ENCODE results near the gene IRX4.

Gene IRX4

DNA sequence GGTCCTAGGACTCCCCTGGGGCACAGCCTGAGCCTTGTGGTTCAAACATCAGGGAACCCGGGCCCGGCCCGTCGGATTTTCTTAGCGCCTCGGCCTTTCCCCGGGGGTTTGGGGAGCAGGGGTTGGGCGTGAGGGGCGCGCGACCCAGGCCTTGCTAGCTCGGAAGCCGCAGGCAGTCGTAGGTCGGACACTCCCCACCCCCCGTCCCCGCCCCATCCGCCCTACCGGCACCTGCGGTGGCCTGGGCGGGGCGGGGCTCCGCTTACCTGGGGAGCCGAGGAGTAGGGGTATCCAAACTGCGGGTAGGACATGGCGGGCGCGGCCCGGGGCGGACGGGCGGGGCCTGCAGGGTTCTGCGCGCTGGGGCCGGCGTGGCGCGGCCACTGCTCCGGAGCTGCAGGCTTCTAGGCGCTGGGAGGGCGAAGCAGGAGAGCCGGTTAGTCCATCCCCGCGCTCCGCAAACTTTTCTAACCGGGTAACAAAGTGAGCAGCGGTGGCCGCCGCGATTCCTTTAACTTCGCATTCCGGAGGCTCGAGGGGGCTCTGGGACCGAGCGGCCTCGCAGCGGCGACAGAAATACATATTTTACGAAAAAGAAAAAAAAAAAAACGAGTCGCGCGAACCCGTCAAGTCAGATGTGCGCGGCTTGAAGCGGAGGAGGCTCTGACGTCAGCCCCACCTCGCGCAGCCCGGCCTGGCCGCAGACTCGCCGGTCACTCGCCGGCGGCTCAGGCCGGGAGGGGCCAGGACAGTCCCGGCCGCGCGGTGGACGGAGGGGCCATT is at the start of gene IRX4:
Gene IRX4 (minus strand): TSS at position 589 of the 783 bp plus-strand sequence. CDS start 278 bp downstream, at position 311.
- Histone ChIP-seq H3K79me2 (no peaks in the 10 kb centered on the region), H2AFZ (peak within 1 kb of the TSS; percentile 53), H3K9me3 (ENCODE audit: control insufficient read depth, low read length) (no peaks in the 10 kb centered on the region), H3K9ac (no peak within 1 kb of the TSS), H3K4me2 (ENCODE audit: low read length) (peak within 1 kb of the TSS; percentile 24), H3K36me3 (ENCODE audit: control insufficient read depth, insufficient read depth, low read length) (no peaks in the 10 kb centered on the region), H3K4me3 (ENCODE audit: low read depth, low read length) (peak within 1 kb of the TSS; percentile 26), H3K27ac (no peak within 1 kb of the TSS), H3K27me3 (ENCODE audit: control insufficient read depth, insufficient read depth, low read length) (peaks cover 14% of the 10 kb centered on the region), H3K4me1 (peaks cover 3% of the 10 kb centered on the region)
- TF ChIP-seq CTCF (IDR thresholded peaks at IDR 0.05): no peak

DNA sequence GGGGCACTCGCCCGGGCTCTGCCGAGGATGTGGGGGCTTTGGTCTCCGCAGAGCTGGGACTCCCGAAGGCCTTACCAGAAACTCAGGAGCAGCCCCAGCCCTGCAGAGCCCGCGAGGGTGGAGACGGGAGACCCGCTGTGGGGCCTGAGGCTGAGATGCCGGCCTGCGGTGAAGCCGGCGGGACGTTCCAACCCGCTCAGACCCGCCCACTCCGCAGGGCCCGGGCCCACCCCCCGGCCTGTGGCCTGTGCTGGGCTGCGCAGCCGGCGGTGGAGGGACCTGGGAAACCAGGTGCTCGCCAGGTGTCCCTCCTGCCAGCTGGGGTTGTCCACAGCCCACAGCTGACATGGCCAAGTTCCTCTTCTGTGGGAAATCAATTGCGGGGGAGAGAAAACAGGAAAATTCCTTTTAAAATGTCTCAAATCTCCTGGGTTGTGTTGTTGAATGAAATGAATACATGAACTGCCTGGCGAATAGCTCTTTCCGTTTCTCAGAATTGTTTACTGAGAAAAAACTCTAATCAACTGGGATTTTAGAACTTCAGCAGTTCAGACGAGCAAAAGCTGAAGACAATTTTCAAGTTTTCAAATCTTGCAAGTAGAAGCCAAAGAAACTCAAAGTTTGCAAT is 49.0 kb upstream of the IRX4 start:
- Histone ChIP-seq H3K9me3 (ENCODE audit: control insufficient read depth, low read length) (no peaks in the 10 kb centered on the region), H3K36me3 (ENCODE audit: control insufficient read depth, insufficient read depth, low read length) (no peaks in the 10 kb centered on the region), H3K9ac (peak overlapping the region; percentile 59), H3K4me3 (ENCODE audit: low read depth, low read length) (peak overlapping the region; percentile 61), H3K79me2 (no peaks in the 10 kb centered on the region), H3K27me3 (ENCODE audit: control insufficient read depth, insufficient read depth, low read length) (no peaks in the 10 kb centered on the region), H2AFZ (peak overlapping the region; percentile 75), H3K4me2 (ENCODE audit: low read length) (peak overlapping the region; percentile 75), H3K27ac (peak overlapping the region; percentile 84), H3K4me1 (peaks cover 2% of the 10 kb centered on the region)
- no peak for TF ChIP-seq CTCF (IDR thresholded peaks at IDR 0.05)

DNA sequence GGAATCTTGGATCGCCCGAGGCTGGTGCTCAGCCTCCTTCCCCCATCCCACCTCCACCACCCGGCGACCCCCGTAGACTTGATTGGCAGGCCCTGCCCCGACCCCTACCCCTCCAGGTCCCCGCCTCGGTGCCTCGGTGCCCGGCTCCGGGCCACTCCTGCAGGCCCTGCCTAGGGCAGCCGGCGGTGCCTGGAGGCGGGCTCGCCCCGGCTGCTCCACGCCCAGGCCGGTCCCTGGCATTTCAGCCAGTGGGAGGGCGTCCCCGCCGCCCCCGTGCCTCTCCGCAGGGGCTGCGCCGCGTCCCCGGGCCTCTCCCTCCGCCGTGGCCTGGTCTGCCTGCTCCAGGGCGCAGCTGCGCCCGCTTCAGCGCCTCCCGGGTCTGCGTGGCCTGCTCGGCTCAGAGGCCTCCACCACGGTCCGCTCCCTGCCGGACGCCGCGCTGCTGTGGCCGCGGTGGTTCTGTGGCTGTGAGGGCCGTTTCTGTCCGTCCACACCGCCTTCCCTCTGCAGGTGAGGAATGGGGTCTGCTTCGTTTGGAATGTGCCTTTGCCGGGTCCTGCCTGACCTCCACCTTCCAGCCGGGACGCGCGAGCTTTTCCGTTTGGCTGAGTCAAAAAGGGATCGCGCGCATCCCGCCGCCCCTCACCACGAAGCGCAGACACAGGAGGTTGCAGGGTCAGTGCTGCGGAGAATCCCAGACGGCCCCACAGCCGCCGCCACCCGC is 48.3 kb upstream of the IRX4 start:
- TF ChIP-seq CTCF (IDR thresholded peaks at IDR 0.05): no peak
- Histone ChIP-seq H3K9ac (peak overlapping the region; percentile 59), H2AFZ (peak overlapping the region; percentile 75), H3K9me3 (ENCODE audit: control insufficient read depth, low read length) (no peaks in the 10 kb centered on the region), H3K79me2 (no peaks in the 10 kb centered on the region), H3K4me1 (peaks cover 2% of the 10 kb centered on the region), H3K4me3 (ENCODE audit: low read depth, low read length) (peak overlapping the region; percentile 61), H3K27ac (peak overlapping the region; percentile 84), H3K4me2 (ENCODE audit: low read length) (peak overlapping the region; percentile 75), H3K27me3 (ENCODE audit: control insufficient read depth, insufficient read depth, low read length) (no peaks in the 10 kb centered on the region), H3K36me3 (ENCODE audit: control insufficient read depth, insufficient read depth, low read length) (no peaks in the 10 kb centered on the region)

DNA sequence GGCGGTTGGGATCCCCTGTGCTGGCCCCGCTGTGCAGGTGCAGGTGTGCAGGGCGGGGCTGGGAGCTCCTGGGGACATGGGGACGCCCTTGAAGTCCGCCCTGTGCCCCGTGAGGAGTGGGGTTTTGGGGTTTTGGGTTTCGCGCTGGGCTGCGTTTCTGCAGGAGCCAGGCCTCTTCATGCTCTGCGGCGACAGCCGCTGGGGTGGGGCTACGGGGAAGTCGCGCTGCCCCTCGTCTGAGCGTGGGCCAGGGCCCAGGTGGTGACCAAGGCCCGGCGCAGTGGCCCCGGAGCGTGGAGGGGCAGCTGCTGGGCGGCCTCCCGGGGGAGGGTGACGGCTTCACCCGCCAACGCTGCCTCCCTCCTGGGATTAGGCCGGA is 47.8 kb upstream of the IRX4 start:
- Histone ChIP-seq H3K9ac (peak overlapping the region; percentile 59), H3K27me3 (ENCODE audit: control insufficient read depth, insufficient read depth, low read length) (no peaks in the 10 kb centered on the region)

More for the DNA sequence above, 47.8 kb upstream of the IRX4 start:
- Histone ChIP-seq H3K4me2 (ENCODE audit: low read length) (peak overlapping the region; percentile 75), H3K4me3 (ENCODE audit: low read depth, low read length) (peak overlapping the region; percentile 61), H3K79me2 (no peaks in the 10 kb centered on the region), H3K4me1 (peaks cover 2% of the 10 kb centered on the region), H3K27ac (peak overlapping the region; percentile 84), H2AFZ (peak overlapping the region; percentile 75), H3K9me3 (ENCODE audit: control insufficient read depth, low read length) (no peaks in the 10 kb centered on the region), H3K36me3 (ENCODE audit: control insufficient read depth, insufficient read depth, low read length) (no peaks in the 10 kb centered on the region)
- TF ChIP-seq CTCF (IDR thresholded peaks at IDR 0.05): no peak
